NT2/D1 (cell line): ENCODE measurements around the gene SPOCK1.

ENCODE experiments used
- SUZ12 ChIP-seq: IDR thresholded peaks from 2 replicates; pipeline ENCODE4 v1.6.1; 2011; ENCODE audit not compliant: insufficient read length, insufficient read depth; ENCODE audit errors: extremely low read depth
- YY1 ChIP-seq: IDR thresholded peaks from 2 replicates; pipeline ENCODE4 v1.6.1; 2011; ENCODE audit not compliant: insufficient read length, insufficient read depth

GRCh38 chr5:137500615-137501225, 1.6 kb upstream of the SPOCK1 start:
- TF ChIP-seq SUZ12 (no peak), YY1 (no peak)
